Mesenchymal stem cell (in vitro differentiated cells and primary cell): ENCODE results near the gene OSBPL2.

ENCODE experiments used
- DNase-seq: peaks from one replicate; pipeline ENCODE4 v3.0.0-alpha.2; 2013
- H2AFZ ChIP-seq: one replicate; pipeline ENCODE4 v1.6.1; 2013; ENCODE audit warnings: low read depth, mild to moderate bottlenecking, control low read depth, inconsistent platforms, low read length, moderate library complexity
- H2AK5ac ChIP-seq: 2 replicates; pipeline ENCODE4 v1.6.1; 2013; ENCODE audit warnings: low read length, moderate library complexity, mild to moderate bottlenecking, inconsistent platforms; ENCODE audit not compliant: severe bottlenecking
- H2BK120ac ChIP-seq: one replicate; pipeline ENCODE4 v1.6.1; 2013; ENCODE audit warnings: low read depth, mild to moderate bottlenecking, inconsistent platforms, low read length, moderate library complexity
- H2BK12ac ChIP-seq, 2 experiments: one replicate each; pipeline ENCODE4 v1.6.1; 2013; ENCODE audit warnings: inconsistent platforms in 2 of 2, low read length in 2 of 2, mild to moderate bottlenecking in 2 of 2, moderate library complexity in 2 of 2, control low read depth in 1 of 2
- H2BK15ac ChIP-seq: one replicate; pipeline ENCODE4 v1.6.1; 2013; ENCODE audit warnings: mild to moderate bottlenecking, low read depth, inconsistent platforms; ENCODE audit not compliant: poor library complexity, severe bottlenecking
- H2BK5ac ChIP-seq: 2 replicates; pipeline ENCODE4 v1.6.1; 2013; ENCODE audit warnings: low read depth, mild to moderate bottlenecking, low read length, control low read depth, inconsistent platforms; ENCODE audit not compliant: poor library complexity, severe bottlenecking
- H3K14ac ChIP-seq, 2 experiments: one replicate each; pipeline ENCODE4 v1.6.1; 2013; ENCODE audit warnings: inconsistent platforms in 2 of 2, low read length in 2 of 2, control low read depth in 1 of 2, mild to moderate bottlenecking in 1 of 2, moderate library complexity in 1 of 2
- H3K18ac ChIP-seq, 2 experiments: one replicate each; pipeline ENCODE4 v1.6.1; 2013; ENCODE audit warnings: inconsistent platforms in 2 of 2, low read length in 2 of 2, control low read depth in 1 of 2, low read depth in 1 of 2, mild to moderate bottlenecking in 1 of 2
- H3K23ac ChIP-seq, 2 experiments: one replicate each; pipeline ENCODE4 v1.6.1; 2013; ENCODE audit warnings: inconsistent platforms in 2 of 2, low read length in 2 of 2, mild to moderate bottlenecking in 2 of 2, moderate library complexity in 2 of 2, control low read depth in 1 of 2
- H3K27ac ChIP-seq: 2 replicates; pipeline ENCODE4 v1.5.1; 2013; ENCODE audit warnings: mild to moderate bottlenecking, moderate library complexity, low read length, control low read depth, inconsistent platforms; ENCODE audit not compliant: poor library complexity, severe bottlenecking
- H3K27me3 ChIP-seq, 2 experiments: 2 replicates each; pipeline versions ENCODE4 v1.6.1 to v1.7.0; 2013; ENCODE audit warnings: low read length in 2 of 2, mild to moderate bottlenecking in 2 of 2, moderate library complexity in 2 of 2, control low read depth in 1 of 2, inconsistent platforms in 1 of 2; ENCODE audit not compliant: control insufficient read depth in 1 of 2, insufficient read depth in 1 of 2
- H3K36me3 ChIP-seq, 2 experiments: 2 replicates each; pipeline versions ENCODE4 v1.6.1 to v1.7.0; 2013; ENCODE audit warnings: low read length in 2 of 2, control low read depth in 1 of 2, inconsistent platforms in 1 of 2, low read depth in 1 of 2, mild to moderate bottlenecking in 1 of 2; ENCODE audit not compliant: insufficient read depth in 2 of 2, control insufficient read depth in 1 of 2
- H3K4ac ChIP-seq, 2 experiments: one replicate each; pipeline ENCODE4 v1.6.1; 2013; ENCODE audit warnings: inconsistent platforms in 2 of 2, low read length in 2 of 2, mild to moderate bottlenecking in 2 of 2, moderate library complexity in 2 of 2, control low read depth in 1 of 2, low read depth in 1 of 2
- H3K4me1 ChIP-seq: 2 replicates; pipeline ENCODE4 v1.6.1; 2013; ENCODE audit warnings: low read depth, low read length, control low read depth; ENCODE audit not compliant: control insufficient read depth, insufficient read depth
- H3K4me2 ChIP-seq: 2 replicates; pipeline ENCODE4 v1.6.1; 2013; ENCODE audit warnings: low read length, mild to moderate bottlenecking, inconsistent platforms; ENCODE audit not compliant: poor library complexity, severe bottlenecking
- H3K4me3 ChIP-seq, 2 experiments: 2 replicates each; pipeline versions ENCODE4 v1.5.1 to v1.7.0; 2013; ENCODE audit warnings: low read length in 2 of 2, mild to moderate bottlenecking in 2 of 2, control low read depth in 1 of 2, low read depth in 1 of 2; ENCODE audit not compliant: insufficient read depth in 1 of 2
- H3K79me1 ChIP-seq: replicated peaks from 2 replicates; pipeline ENCODE4 v1.6.1; 2013; ENCODE audit warnings: mild to moderate bottlenecking, control low read depth, low read length, inconsistent platforms; ENCODE audit not compliant: poor library complexity, severe bottlenecking
- H3K9ac ChIP-seq: 2 replicates; pipeline ENCODE4 v1.7.0; 2013; ENCODE audit warnings: mild to moderate bottlenecking, low read length, moderate library complexity
- H3K9me3 ChIP-seq: 2 replicates; pipeline ENCODE4 v1.7.0; 2013; ENCODE audit warnings: mild to moderate bottlenecking, low read length; ENCODE audit not compliant: control insufficient read depth
- H4K8ac ChIP-seq: one replicate; pipeline ENCODE4 v1.6.1; 2013; ENCODE audit warnings: inconsistent platforms, mild to moderate bottlenecking, low read length, moderate library complexity
- H4K91ac ChIP-seq: one replicate; pipeline ENCODE4 v1.6.1; 2013; ENCODE audit warnings: mild to moderate bottlenecking, low read length, inconsistent platforms
- WGBS: methylation state at CpG from one replicate; pipeline ENCODE4 v1.1.7; 2013; ENCODE audit warnings: mixed read lengths; 5-methylcytosine and 5-hydroxymethylcytosine counted together

OSBPL2 gene

GRCh38 chr20:62323146-62323979 lies 85.0 kb downstream of the OSBPL2 start:
- Histone ChIP-seq H3K4ac (no peak overlapping the region), H2BK12ac (no peak overlapping the region), H3K36me3 (peaks cover 28 to 96% of the 10 kb centered on the region in 2 experiments), H4K91ac (no peak overlapping the region), H3K14ac (no peak overlapping the region), H3K23ac (no peak overlapping the region), H4K8ac (no peak overlapping the region), H3K9ac (no peak overlapping the region), H2AFZ (no peak overlapping the region), H3K27ac (no peak overlapping the region), H2BK15ac (no peak overlapping the region), H3K27me3 (no peaks in the 10 kb centered on the region), H3K4me2 (no peak overlapping the region), H3K18ac (no peak overlapping the region), H2BK120ac (no peak overlapping the region), H2BK5ac (no peak overlapping the region), H3K9me3 (no peaks in the 10 kb centered on the region), H2AK5ac (no peak overlapping the region), H3K4me1 (peaks cover 4% of the 10 kb centered on the region), H3K79me1 (peaks cover 44% of the 10 kb centered on the region), H3K4me3 (no peak overlapping the region)
- no peak for DNase-seq
- WGBS, result 95% methylated on average over 51 of the region's 52 CpGs

- Histone ChIP-seq H3K36me3 (peaks cover 33 to 96% of the 10 kb centered on the region in 2 experiments), H2AK5ac (no peak overlapping the region), H3K14ac (no peak overlapping the region), H4K91ac (no peak overlapping the region), H3K4me1 (peaks cover 5% of the 10 kb centered on the region), H3K18ac (no peak overlapping the region), H3K4me2 (no peak overlapping the region), H2BK12ac (no peak overlapping the region), H2BK120ac (no peak overlapping the region), H3K79me1 (peaks cover 50% of the 10 kb centered on the region), H3K27ac (no peak overlapping the region), H3K4me3 (no peak overlapping the region), H3K23ac (no peak overlapping the region), H3K27me3 (no peaks in the 10 kb centered on the region), H2BK15ac (no peak overlapping the region), H3K4ac (no peak overlapping the region), H3K9me3 (no peaks in the 10 kb centered on the region), H2BK5ac (no peak overlapping the region), H4K8ac (no peak overlapping the region), H2AFZ (no peak overlapping the region), H3K9ac (no peak overlapping the region)
- no peak for DNase-seq
- 89% methylated on average over 25 of the region's 25 CpGs for WGBS
Observed at GRCh38 chr20:62323980-62324906, 85.9 kb downstream of the OSBPL2 start.

- H3K4me2 ChIP-seq, result no peak overlapping the region
- no peak overlapping the region for H3K27ac ChIP-seq
- 90% methylated on average over 14 of the region's 14 CpGs for WGBS
- H3K9ac ChIP-seq, result no peak overlapping the region
- H2BK15ac ChIP-seq, result no peak overlapping the region
- no peaks in the 10 kb centered on the region for H3K27me3 ChIP-seq
- DNase-seq, result no peak
- H4K8ac ChIP-seq, result no peak overlapping the region
- H2BK5ac ChIP-seq, result no peak overlapping the region
- H3K4me3 ChIP-seq, result peak overlapping the region in 1 of 2 experiments; percentile 1
- H4K91ac ChIP-seq, result no peak overlapping the region
- no peak overlapping the region for H3K18ac ChIP-seq
- H3K36me3 ChIP-seq, result peaks cover 44 to 100% of the 10 kb centered on the region in 2 experiments
- H2AFZ ChIP-seq, result no peak overlapping the region
- no peak overlapping the region for H3K4ac ChIP-seq
- H3K14ac ChIP-seq, result no peak overlapping the region
- no peak overlapping the region for H2BK12ac ChIP-seq
- H2AK5ac ChIP-seq, result no peak overlapping the region
- peaks cover 6% of the 10 kb centered on the region for H3K4me1 ChIP-seq
- peaks cover 49% of the 10 kb centered on the region for H3K79me1 ChIP-seq
- H2BK120ac ChIP-seq, result no peak overlapping the region
- no peak overlapping the region for H3K23ac ChIP-seq
- no peaks in the 10 kb centered on the region for H3K9me3 ChIP-seq
Observed at GRCh38 chr20:62325172-62325905, 87.0 kb downstream of the OSBPL2 start.
